Epithelial cell of proximal tubule (primary cell): ENCODE results near the gene BEND4. TPM values are rescaled to one million over a fixed set of nuclear protein-coding genes. Genes with fewer than 3 reads are reported as not detected.

Experiments
- DNase-seq: peaks from one replicate; pipeline ENCODE4 v3.0.0-alpha.2; 2011; ENCODE audit warnings: low read depth
- H3K4me3 ChIP-seq: 2 replicates; pipeline ENCODE4 v1.5.1; 2011; ENCODE audit warnings: low read depth, mild to moderate bottlenecking, low read length
- CTCF ChIP-seq: conservative IDR thresholded peaks from 2 replicates; pipeline ENCODE4 v1.5.1; 2012; ENCODE audit warnings: low read depth, mild to moderate bottlenecking, low read length
- total RNA-seq: library from RNA; depleted of rRNA; stranded (reverse); fragments of >200 nt; gene quantifications from 2 replicates; pipeline ENCODE4 v1.2.3, GENCODE V29; 2015

BEND4 gene
- total RNA-seq, 1 donor from 2014 or later = 0.06 TPM

- H3K4me3 ChIP-seq = peak overlapping the region; percentile 26
- TF ChIP-seq CTCF = no peak
Measured at GRCh38 chr4:42151568-42152506, 618 bp downstream of the BEND4 start.

GRCh38 chr4:42150653-42151567 is 1.5 kb downstream of the BEND4 start:
- no peak for TF ChIP-seq CTCF
- DNase-seq = no peak
- H3K4me3 ChIP-seq = no peak overlapping the region

More at GRCh38 chr4:42151568-42152506, 618 bp downstream of the BEND4 start:
- no peak for DNase-seq

- TF ChIP-seq CTCF = no peak
- no peak overlapping the region for H3K4me3 ChIP-seq
Measured at GRCh38 chr4:42149004-42149403, 3.5 kb downstream of the BEND4 start.

GRCh38 chr4:42148425-42148824 is 4.0 kb downstream of the BEND4 start:
- no peak overlapping the region for H3K4me3 ChIP-seq
- DNase-seq = no peak
- TF ChIP-seq CTCF = no peak

More at GRCh38 chr4:42149004-42149403, 3.5 kb downstream of the BEND4 start:
- DNase-seq = no peak

- TF ChIP-seq CTCF = no peak
- no peak for DNase-seq
Measured at GRCh38 chr4:42144028-42144427, 8.4 kb downstream of the BEND4 start.

GRCh38 chr4:42142591-42142990 is 9.9 kb downstream of the BEND4 start:
- no peak overlapping the region for H3K4me3 ChIP-seq
- no peak for DNase-seq
- TF ChIP-seq CTCF = no peak

More at GRCh38 chr4:42144028-42144427, 8.4 kb downstream of the BEND4 start:
- no peak overlapping the region for H3K4me3 ChIP-seq
